Smooth muscle cell of the pulmonary artery (primary cell): ENCODE data around the gene MCM6. TPM values are rescaled to one million over a fixed set of nuclear protein-coding genes. Genes with fewer than 3 reads are reported as not detected.

Experiments
- total RNA-seq: library from RNA; depleted of rRNA; stranded (reverse); fragments of >200 nt; gene quantifications from 2 replicates; pipeline ENCODE4 v1.2.3, GENCODE V29; 2014

The MCM6 gene
- total RNA-seq: 9.6 and 14.3 TPM in 2 replicates

DNA sequence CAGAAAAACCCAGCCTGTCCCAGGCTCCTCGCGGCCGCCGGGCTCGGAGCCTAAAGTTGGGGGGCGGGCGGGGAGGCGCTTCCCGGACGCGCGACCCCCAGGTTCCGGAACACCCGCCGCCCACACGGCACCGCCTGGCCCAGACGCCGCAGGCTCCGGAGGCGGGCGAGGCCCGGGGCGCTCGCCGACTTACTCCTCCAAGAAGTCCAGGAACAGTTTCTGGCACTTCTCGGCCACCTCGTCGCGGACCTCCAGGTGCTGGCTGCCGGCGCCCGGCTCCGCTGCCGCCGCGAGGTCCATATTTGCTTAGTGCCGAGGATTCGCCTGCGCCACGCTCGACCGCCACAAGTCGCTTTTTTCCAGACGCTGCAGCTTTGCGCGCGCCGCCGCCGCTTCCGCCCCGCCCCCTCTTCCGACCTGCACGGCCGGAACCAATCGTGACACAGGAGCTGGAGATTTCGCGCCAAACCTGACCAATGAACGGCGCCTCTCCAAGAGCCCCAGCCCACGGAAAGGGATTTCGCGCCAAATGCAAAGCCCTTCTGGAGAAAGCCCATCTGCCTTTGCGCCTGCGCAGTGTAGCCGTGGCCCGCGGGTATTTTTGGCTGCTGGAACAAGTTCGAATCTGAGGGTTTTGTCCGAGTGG lies at the start of gene MCM6:
MCM6 (minus strand) TSS at position 378 of the 646 bp plus-strand sequence; CDS start at position 300, 78 bp downstream.

DNA sequence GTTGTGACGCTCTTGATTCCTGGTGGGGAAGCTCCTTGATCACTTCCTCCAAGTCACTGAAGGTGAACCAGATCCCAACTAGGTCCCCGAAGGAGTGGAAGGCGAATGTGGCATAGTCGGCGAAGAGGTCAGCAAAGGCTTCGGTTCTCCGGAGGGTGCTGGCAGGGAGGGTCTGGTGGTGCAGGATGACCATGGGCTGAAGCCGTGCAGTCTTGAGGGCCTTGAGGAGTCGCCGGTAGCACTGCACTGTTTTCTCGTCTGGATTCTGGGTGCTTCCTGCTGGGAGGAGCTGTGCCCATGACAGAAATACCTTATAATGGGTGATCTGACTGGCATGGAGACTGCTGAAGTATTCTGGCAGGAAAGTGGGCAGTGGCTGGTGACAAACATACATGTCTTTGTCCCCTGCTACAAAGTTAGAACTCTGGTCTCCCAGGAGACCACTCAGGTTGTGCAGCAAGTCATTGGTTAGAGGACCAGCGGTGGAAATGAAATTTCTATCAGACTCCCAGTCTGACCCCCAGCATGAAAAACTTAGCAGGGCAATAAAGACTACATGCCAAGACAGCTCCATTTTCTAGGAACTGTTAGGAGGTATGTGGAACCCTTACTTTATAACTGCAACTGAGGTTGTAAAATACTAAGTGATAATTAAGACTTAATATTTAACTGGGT lies 39.5 kb downstream of the MCM6 start, which contains the start of gene LCT:
LCT (minus strand) TSS at position 589 of the 675 bp plus-strand sequence; CDS start at position 574, 15 bp downstream.

Other genes with a start within 250 kb of the MCM6 start
- 65.6 and 79.0 TPM in 2 replicates for gene UBXN4, start 134.6 kb downstream of the MCM6 start, total RNA-seq
- gene LCT, start 39.3 kb downstream of the MCM6 start, total RNA-seq: under 0.01 and 0.03 TPM in 2 replicates
- 97.0 and 127 TPM in 2 replicates for gene DARS1, start 109.2 kb upstream of the MCM6 start, total RNA-seq
- gene CXCR4, start 241.7 kb upstream of the MCM6 start, total RNA-seq: 0.85 and 2.0 TPM in 2 replicates